NCI-H1048 (cell line): ENCODE data around the gene SLC22A31.
A peak's percentile ranks its signal among the peaks of the same experiment; 100 is the strongest.
"Not testable (repeated sequence)": the region's sequence is repeated elsewhere in the genome, so short reads cannot be mapped to it uniquely, and the experiment has no call there.

Source experiments
- DNase-seq: peaks from one replicate; lab custom pipeline; 2025; lab: John Stamatoyannopoulos, UW

The SLC22A31 gene

GRCh38 chr16:89192956-89193575 lies 7.3 kb downstream of the SLC22A31 start:
- DNase-seq = peak; percentile 10

- DNase-seq = peak; percentile 12
Measured at GRCh38 chr16:89192186-89192955, 8.0 kb downstream of the SLC22A31 start.

GRCh38 chr16:89191901-89192185 lies 8.5 kb downstream of the SLC22A31 start:
- no peak for DNase-seq

GRCh38 chr16:89191033-89191900 lies 9.1 kb downstream of the SLC22A31 start:
- DNase-seq = no peak

GRCh38 chr16:89190150-89190958 lies 10.0 kb downstream of the SLC22A31 start:
- no peak for DNase-seq

- no peak for DNase-seq
Measured at GRCh38 chr16:89189358-89190025, 10.8 kb downstream of the SLC22A31 start.

- not testable (repeated sequence) for DNase-seq
Measured at GRCh38 chr16:89188471-89189357, 11.6 kb downstream of the SLC22A31 start.

GRCh38 chr16:89187770-89188392 lies 12.5 kb downstream of the SLC22A31 start:
- DNase-seq = no peak

GRCh38 chr16:89187032-89187769 lies 13.1 kb downstream of the SLC22A31 start:
- DNase-seq = no peak

- not testable (repeated sequence) for DNase-seq
Measured at GRCh38 chr16:89186593-89187031, 13.7 kb downstream of the SLC22A31 start.

GRCh38 chr16:89185887-89186592 lies 14.3 kb downstream of the SLC22A31 start:
- not testable (repeated sequence) for DNase-seq

GRCh38 chr16:89184933-89185794 lies 15.2 kb downstream of the SLC22A31 start:
- DNase-seq = no peak

- no peak for DNase-seq
Measured at GRCh38 chr16:89184677-89184932, 15.7 kb downstream of the SLC22A31 start.

- no peak for DNase-seq
Measured at GRCh38 chr16:89183975-89184676, 16.2 kb downstream of the SLC22A31 start.

GRCh38 chr16:89183463-89183862 lies 16.9 kb downstream of the SLC22A31 start:
- no peak for DNase-seq

- DNase-seq = no peak
Measured at GRCh38 chr16:89179656-89180315, 20.6 kb downstream of the SLC22A31 start.

- no peak for DNase-seq
Measured at GRCh38 chr16:89179148-89179484, 21.2 kb downstream of the SLC22A31 start.
